HEK293 (cell line): Measurements from ENCODE around the gene UBTD1.

Experiments
- GFI1B ChIP-seq: fragments of 450-650 bp; formaldehyde crosslinking; IDR thresholded peaks from 2 replicates; pipeline ENCODE4 v1.5.1; 2016; ENCODE audit warnings: missing biosample characterization, missing genetic modification characterization
- MEIS1 ChIP-seq: sonication (generic); formaldehyde crosslinking; IDR thresholded peaks from 2 replicates; pipeline ENCODE4 v1.8.1; 2022; ENCODE audit warnings: missing genetic modification reagents, mild to moderate bottlenecking, borderline replicate concordance
- MYNN ChIP-seq: fragments of 450-650 bp; formaldehyde crosslinking; IDR thresholded peaks from 2 replicates; pipeline ENCODE4 v1.5.1; 2016; ENCODE audit warnings: missing biosample characterization, missing genetic modification characterization, borderline replicate concordance
- SP3 ChIP-seq: fragments of 450-650 bp; formaldehyde crosslinking; IDR thresholded peaks from 2 replicates; pipeline ENCODE4 v1.5.1; 2016; ENCODE audit warnings: missing biosample characterization, missing genetic modification characterization
- TCF7L2 ChIP-seq: IDR thresholded peaks from 2 replicates; pipeline ENCODE4 v1.6.1; 2011; ENCODE audit warnings: low read depth, mild to moderate bottlenecking, inconsistent platforms, low read length, moderate library complexity, borderline replicate concordance
- TRIM28 ChIP-seq: IDR thresholded peaks from 2 replicates; pipeline ENCODE4 v1.6.1; 2011; ENCODE audit warnings: low read length, control low read depth, borderline replicate concordance
- YY1 ChIP-seq: fragments of 450-650 bp; formaldehyde crosslinking; IDR thresholded peaks from 2 replicates; pipeline ENCODE4 v1.5.1; 2018; ENCODE audit warnings: missing biosample characterization, missing genetic modification characterization
- ZFP41 ChIP-seq: fragments of 450-650 bp; formaldehyde crosslinking; IDR thresholded peaks from 2 replicates; pipeline ENCODE4 v1.5.1; 2016; ENCODE audit warnings: missing biosample characterization, missing genetic modification characterization, borderline replicate concordance
- ZNF2 ChIP-seq: fragments of 450-650 bp; formaldehyde crosslinking; IDR thresholded peaks from 2 replicates; pipeline ENCODE4 v1.5.1; 2016; ENCODE audit warnings: missing biosample characterization, missing genetic modification characterization
- ZNF221 ChIP-seq: fragments of 450-650 bp; formaldehyde crosslinking; IDR thresholded peaks from 2 replicates; pipeline ENCODE4 v1.5.1; 2017; ENCODE audit warnings: missing biosample characterization, missing genetic modification characterization, borderline replicate concordance
- ZNF473 ChIP-seq: fragments of 450-650 bp; formaldehyde crosslinking; IDR thresholded peaks from 2 replicates; pipeline ENCODE4 v1.5.1; 2017; ENCODE audit warnings: missing biosample characterization, missing genetic modification characterization
- ZNF596 ChIP-seq: fragments of 450-650 bp; IDR thresholded peaks from 2 replicates; pipeline ENCODE4 v1.5.0; 2018; ENCODE audit warnings: missing biosample characterization, mild to moderate bottlenecking, missing genetic modification characterization, moderate library complexity
- ZNF837 ChIP-seq: fragments of 450-650 bp; formaldehyde crosslinking; IDR thresholded peaks from 2 replicates; pipeline ENCODE4 v1.5.1; 2016; ENCODE audit warnings: missing biosample characterization, missing genetic modification characterization
- ZSCAN16 ChIP-seq: fragments of 450-650 bp; formaldehyde crosslinking; IDR thresholded peaks from 2 replicates; pipeline ENCODE4 v1.5.1; 2016; ENCODE audit warnings: missing biosample characterization, missing genetic modification characterization
- ZXDB ChIP-seq: fragments of 450-650 bp; formaldehyde crosslinking; IDR thresholded peaks from 2 replicates; pipeline ENCODE4 v1.5.1; 2016; ENCODE audit warnings: missing biosample characterization, missing genetic modification characterization
- TF ChIP-seq, protein P1 (sequence below): fragments of 450-650 bp; IDR thresholded peaks from 2 replicates; pipeline ENCODE4 v1.5.1; 2018; ENCODE audit warnings: missing biosample characterization, mild to moderate bottlenecking, missing genetic modification characterization
- TF ChIP-seq, protein P2 (sequence below): fragments of 450-650 bp; formaldehyde crosslinking; IDR thresholded peaks from 2 replicates; pipeline ENCODE4 v1.5.1; 2016; ENCODE audit warnings: missing biosample characterization, missing genetic modification characterization
- TF ChIP-seq, protein P3 (sequence below): fragments of 450-650 bp; formaldehyde crosslinking; IDR thresholded peaks from 2 replicates; pipeline ENCODE4 v1.5.1; 2016; ENCODE audit warnings: missing biosample characterization, missing genetic modification characterization
- TF ChIP-seq, protein P4 (sequence below): fragments of 450-650 bp; formaldehyde crosslinking; IDR thresholded peaks from 2 replicates; pipeline ENCODE4 v1.5.1; 2016; ENCODE audit warnings: missing biosample characterization, missing genetic modification characterization, low read depth
- TF ChIP-seq, protein P5 (sequence below): fragments of 450-650 bp; formaldehyde crosslinking; IDR thresholded peaks from 2 replicates; pipeline ENCODE4 v1.5.1; 2016; ENCODE audit warnings: missing biosample characterization, missing genetic modification characterization
- TF ChIP-seq, protein P6 (sequence below): fragments of 450-650 bp; formaldehyde crosslinking; IDR thresholded peaks from 2 replicates; pipeline ENCODE4 v1.5.1; 2016; ENCODE audit warnings: missing biosample characterization, missing genetic modification characterization
- TF ChIP-seq, protein P7 (sequence below): fragments of 450-650 bp; formaldehyde crosslinking; IDR thresholded peaks from 2 replicates; pipeline ENCODE4 v1.5.1; 2016; ENCODE audit warnings: missing biosample characterization, missing genetic modification characterization
- TF ChIP-seq, protein P8 (sequence below): fragments of 450-650 bp; formaldehyde crosslinking; IDR thresholded peaks from 2 replicates; pipeline ENCODE4 v1.5.1; 2017; ENCODE audit warnings: missing biosample characterization, missing genetic modification characterization
- TF ChIP-seq, protein P9 (sequence below): fragments of 450-650 bp; formaldehyde crosslinking; IDR thresholded peaks from 2 replicates; pipeline ENCODE4 v1.5.1; 2016; ENCODE audit warnings: missing biosample characterization, missing genetic modification characterization

Gene UBTD1

DNA sequence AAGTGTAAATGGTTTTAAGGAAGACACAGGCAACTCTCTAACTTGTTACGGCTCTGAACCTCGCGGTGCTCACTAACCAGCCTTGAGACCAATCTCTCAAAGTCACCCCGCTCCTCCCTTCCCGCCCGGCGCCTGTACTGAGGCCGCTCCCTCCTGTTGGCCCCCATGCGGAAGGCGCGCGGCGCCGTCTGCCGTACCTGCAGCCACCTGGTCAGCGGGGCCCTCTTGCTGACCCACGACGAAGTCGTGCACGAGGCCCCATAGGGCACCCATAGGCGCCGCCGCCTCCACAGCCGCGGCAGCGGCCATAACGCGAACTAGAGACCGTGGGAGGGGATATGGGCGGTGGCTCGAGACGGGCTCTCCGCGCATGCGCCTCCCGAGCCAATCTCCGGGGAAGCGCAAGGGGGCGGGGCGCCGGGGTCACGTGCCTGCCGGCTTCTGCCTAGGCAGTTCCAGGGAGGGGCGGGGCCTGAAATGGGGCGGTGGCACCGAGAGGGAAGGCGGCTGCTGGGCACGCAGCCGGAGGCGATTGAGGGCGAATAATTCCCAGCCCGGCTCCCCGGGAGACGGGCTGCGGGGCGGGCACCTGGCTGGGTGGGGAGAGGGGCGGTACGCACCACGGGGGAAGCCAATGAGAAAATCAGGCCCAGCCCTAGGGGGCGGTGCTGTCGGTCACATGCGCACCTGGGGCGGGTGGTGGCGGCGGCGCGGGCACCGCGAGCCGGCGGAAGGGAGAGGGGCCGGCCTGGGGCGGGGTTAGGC, 466 bp upstream of the UBTD1 start, which contains the start of gene MMS19 (continued):
- TF ChIP-seq, protein P1, sequence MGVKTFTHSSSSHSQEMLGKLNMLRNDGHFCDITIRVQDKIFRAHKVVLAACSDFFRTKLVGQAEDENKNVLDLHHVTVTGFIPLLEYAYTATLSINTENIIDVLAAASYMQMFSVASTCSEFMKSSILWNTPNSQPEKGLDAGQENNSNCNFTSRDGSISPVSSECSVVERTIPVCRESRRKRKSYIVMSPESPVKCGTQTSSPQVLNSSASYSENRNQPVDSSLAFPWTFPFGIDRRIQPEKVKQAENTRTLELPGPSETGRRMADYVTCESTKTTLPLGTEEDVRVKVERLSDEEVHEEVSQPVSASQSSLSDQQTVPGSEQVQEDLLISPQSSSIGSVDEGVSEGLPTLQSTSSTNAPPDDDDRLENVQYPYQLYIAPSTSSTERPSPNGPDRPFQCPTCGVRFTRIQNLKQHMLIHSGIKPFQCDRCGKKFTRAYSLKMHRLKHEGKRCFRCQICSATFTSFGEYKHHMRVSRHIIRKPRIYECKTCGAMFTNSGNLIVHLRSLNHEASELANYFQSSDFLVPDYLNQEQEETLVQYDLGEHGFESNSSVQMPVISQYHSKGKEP (tag by site-specific recombination) = no peak
- TF ChIP-seq MYNN (0 out of 2 replicates have a peak, but pooled peaks have one; percentile 28), TCF7L2 (no peak), ZNF473 (tag by site-specific recombination) (no peak), SP3 (tag by site-specific recombination) (peak; percentile 94), ZNF837 (tag by site-specific recombination) (no peak), ZNF2 (peak; percentile 98), TRIM28 (no peak), GFI1B (tag by site-specific recombination) (no peak), ZNF221 (tag by site-specific recombination) (no peak), ZFP41 (tag by site-specific recombination) (no peak), ZNF596 (tag by site-specific recombination) (no peak), ZXDB (tag by site-specific recombination) (peak; percentile 76), ZSCAN16 (tag by site-specific recombination) (0 out of 2 replicates have a peak, but pooled peaks have one; percentile 61), YY1 (tag by site-specific recombination) (peak; percentile 94), MEIS1 (CRISPR knock-in tag) (no peak)
- TF ChIP-seq, protein P2, sequence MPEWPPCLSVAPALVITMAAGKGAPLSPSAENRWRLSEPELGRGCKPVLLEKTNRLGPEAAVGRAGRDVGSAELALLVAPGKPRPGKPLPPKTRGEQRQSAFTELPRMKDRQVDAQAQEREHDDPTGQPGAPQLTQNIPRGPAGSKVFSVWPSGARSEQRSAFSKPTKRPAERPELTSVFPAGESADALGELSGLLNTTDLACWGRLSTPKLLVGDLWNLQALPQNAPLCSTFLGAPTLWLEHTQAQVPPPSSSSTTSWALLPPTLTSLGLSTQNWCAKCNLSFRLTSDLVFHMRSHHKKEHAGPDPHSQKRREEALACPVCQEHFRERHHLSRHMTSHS (tag by site-specific recombination) = no peak
- TF ChIP-seq, protein P3, sequence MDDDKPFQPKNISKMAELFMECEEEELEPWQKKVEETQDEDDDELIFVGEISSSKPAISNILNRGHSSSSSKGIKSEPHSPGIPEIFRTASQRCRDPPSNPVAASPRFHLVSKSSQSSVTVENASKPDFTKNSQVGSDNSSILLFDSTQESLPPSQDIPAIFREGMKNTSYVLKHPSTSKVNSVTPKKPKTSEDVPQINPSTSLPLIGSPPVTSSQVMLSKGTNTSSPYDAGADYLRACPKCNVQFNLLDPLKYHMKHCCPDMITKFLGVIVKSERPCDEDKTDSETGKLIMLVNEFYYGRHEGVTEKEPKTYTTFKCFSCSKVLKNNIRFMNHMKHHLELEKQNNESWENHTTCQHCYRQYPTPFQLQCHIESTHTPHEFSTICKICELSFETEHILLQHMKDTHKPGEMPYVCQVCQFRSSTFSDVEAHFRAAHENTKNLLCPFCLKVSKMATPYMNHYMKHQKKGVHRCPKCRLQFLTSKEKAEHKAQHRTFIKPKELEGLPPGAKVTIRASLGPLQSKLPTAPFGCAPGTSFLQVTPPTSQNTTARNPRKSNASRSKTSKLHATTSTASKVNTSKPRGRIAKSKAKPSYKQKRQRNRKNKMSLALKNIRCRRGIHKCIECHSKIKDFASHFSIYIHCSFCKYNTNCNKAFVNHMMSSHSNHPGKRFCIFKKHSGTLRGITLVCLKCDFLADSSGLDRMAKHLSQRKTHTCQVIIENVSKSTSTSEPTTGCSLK (tag by site-specific recombination) = no peak
- TF ChIP-seq, protein P4, sequence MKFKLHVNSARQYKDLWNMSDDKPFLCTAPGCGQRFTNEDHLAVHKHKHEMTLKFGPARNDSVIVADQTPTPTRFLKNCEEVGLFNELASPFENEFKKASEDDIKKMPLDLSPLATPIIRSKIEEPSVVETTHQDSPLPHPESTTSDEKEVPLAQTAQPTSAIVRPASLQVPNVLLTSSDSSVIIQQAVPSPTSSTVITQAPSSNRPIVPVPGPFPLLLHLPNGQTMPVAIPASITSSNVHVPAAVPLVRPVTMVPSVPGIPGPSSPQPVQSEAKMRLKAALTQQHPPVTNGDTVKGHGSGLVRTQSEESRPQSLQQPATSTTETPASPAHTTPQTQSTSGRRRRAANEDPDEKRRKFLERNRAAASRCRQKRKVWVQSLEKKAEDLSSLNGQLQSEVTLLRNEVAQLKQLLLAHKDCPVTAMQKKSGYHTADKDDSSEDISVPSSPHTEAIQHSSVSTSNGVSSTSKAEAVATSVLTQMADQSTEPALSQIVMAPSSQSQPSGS (tag by site-specific recombination) = no peak
- TF ChIP-seq, protein P5, sequence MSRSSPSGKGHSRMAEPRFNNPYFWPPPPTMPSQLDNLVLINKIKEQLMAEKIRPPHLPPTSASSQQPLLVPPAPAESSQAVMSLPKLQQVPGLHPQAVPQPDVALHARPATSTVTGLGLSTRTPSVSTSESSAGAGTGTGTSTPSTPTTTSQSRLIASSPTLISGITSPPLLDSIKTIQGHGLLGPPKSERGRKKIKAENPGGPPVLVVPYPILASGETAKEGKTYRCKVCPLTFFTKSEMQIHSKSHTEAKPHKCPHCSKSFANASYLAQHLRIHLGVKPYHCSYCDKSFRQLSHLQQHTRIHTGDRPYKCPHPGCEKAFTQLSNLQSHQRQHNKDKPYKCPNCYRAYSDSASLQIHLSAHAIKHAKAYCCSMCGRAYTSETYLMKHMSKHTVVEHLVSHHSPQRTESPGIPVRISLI (tag by site-specific recombination) = no peak
- TF ChIP-seq, protein P6, sequence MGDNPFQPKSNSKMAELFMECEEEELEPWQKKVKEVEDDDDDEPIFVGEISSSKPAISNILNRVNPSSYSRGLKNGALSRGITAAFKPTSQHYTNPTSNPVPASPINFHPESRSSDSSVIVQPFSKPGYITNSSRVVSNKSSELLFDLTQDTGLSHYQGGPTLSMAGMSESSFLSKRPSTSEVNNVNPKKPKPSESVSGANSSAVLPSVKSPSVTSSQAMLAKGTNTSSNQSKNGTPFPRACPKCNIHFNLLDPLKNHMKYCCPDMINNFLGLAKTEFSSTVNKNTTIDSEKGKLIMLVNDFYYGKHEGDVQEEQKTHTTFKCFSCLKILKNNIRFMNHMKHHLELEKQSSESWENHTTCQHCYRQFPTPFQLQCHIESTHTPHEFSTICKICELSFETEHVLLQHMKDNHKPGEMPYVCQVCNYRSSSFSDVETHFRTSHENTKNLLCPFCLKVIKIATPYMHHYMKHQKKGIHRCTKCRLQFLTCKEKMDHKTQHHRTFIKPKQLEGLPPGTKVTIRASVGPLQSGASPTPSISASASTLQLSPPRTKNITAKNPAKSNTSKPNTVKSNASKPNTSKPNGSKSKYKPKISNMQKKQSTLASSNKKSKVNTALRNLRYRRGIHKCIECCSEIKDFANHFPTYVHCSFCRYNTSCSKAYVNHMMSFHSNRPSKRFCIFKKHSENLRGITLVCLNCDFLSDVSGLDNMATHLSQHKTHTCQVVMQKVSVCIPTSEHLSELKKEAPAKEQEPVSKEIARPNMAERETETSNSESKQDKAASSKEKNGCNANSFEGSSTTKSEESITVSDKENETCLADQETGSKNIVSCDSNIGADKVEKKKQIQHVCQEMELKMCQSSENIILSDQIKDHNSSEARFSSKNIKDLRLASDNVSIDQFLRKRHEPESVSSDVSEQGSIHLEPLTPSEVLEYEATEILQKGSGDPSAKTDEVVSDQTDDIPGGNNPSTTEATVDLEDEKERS (tag by site-specific recombination) = no peak
- TF ChIP-seq, protein P7, sequence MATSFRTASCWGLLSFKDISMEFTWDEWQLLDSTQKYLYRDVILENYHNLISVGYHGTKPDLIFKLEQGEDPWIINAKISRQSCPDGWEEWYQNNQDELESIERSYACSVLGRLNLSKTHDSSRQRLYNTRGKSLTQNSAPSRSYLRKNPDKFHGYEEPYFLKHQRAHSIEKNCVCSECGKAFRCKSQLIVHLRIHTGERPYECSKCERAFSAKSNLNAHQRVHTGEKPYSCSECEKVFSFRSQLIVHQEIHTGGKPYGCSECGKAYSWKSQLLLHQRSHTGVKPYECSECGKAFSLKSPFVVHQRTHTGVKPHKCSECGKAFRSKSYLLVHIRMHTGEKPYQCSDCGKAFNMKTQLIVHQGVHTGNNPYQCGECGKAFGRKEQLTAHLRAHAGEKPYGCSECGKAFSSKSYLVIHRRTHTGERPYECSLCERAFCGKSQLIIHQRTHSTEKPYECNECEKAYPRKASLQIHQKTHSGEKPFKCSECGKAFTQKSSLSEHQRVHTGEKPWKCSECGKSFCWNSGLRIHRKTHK (tag by site-specific recombination) = no peak
- TF ChIP-seq, protein P8, sequence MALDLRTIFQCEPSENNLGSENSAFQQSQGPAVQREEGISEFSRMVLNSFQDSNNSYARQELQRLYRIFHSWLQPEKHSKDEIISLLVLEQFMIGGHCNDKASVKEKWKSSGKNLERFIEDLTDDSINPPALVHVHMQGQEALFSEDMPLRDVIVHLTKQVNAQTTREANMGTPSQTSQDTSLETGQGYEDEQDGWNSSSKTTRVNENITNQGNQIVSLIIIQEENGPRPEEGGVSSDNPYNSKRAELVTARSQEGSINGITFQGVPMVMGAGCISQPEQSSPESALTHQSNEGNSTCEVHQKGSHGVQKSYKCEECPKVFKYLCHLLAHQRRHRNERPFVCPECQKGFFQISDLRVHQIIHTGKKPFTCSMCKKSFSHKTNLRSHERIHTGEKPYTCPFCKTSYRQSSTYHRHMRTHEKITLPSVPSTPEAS (tag by site-specific recombination) = no peak; the same call in 1 of the 2 replicates
- TF ChIP-seq, protein P9, sequence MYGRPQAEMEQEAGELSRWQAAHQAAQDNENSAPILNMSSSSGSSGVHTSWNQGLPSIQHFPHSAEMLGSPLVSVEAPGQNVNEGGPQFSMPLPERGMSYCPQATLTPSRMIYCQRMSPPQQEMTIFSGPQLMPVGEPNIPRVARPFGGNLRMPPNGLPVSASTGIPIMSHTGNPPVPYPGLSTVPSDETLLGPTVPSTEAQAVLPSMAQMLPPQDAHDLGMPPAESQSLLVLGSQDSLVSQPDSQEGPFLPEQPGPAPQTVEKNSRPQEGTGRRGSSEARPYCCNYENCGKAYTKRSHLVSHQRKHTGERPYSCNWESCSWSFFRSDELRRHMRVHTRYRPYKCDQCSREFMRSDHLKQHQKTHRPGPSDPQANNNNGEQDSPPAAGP (tag by site-specific recombination) = peak; percentile 40; the same call in 1 of the 2 replicates
